ENCODE measurements around the gene EVA1A. TPM values are rescaled to one million over a fixed set of nuclear protein-coding genes. Genes with fewer than 3 reads are reported as not detected.

Gene EVA1A
- total RNA-seq, 2 donors from 2014 or later: 1.2 to 1.8 TPM

- H3K27ac Mint-ChIP-seq: no peak overlapping the region
- peaks cover 7% of the 10 kb centered on the region for H3K4me1 Mint-ChIP-seq
- DNase-seq: no peak
- Histone ChIP-seq H3K36me3 (ENCODE audit: control insufficient read depth, insufficient read depth, low read length) (no peaks in the 10 kb centered on the region), H3K4me1 (ENCODE audit: control insufficient read depth, insufficient read depth, low read length) (no peaks in the 10 kb centered on the region), H3K27ac (ENCODE audit: low read depth, low read length) (no peak overlapping the region), H3K9ac (ENCODE audit: extremely low read depth, low read length, poor library complexity, severe bottlenecking) (no peak overlapping the region), H3K4me3 (ENCODE audit: low read length) (no peak overlapping the region), H3K9me3 (ENCODE audit: control insufficient read depth, low read length) (no peaks in the 10 kb centered on the region), H3K27me3 (ENCODE audit: control insufficient read depth, insufficient read depth, low read length, poor library complexity, severe bottlenecking) (no peaks in the 10 kb centered on the region)
- H3K9me3 Mint-ChIP-seq: no peaks in the 10 kb centered on the region
- H3K36me3 Mint-ChIP-seq (ENCODE audit: low read depth): no peaks in the 10 kb centered on the region
- TF ChIP-seq, protein P1, sequence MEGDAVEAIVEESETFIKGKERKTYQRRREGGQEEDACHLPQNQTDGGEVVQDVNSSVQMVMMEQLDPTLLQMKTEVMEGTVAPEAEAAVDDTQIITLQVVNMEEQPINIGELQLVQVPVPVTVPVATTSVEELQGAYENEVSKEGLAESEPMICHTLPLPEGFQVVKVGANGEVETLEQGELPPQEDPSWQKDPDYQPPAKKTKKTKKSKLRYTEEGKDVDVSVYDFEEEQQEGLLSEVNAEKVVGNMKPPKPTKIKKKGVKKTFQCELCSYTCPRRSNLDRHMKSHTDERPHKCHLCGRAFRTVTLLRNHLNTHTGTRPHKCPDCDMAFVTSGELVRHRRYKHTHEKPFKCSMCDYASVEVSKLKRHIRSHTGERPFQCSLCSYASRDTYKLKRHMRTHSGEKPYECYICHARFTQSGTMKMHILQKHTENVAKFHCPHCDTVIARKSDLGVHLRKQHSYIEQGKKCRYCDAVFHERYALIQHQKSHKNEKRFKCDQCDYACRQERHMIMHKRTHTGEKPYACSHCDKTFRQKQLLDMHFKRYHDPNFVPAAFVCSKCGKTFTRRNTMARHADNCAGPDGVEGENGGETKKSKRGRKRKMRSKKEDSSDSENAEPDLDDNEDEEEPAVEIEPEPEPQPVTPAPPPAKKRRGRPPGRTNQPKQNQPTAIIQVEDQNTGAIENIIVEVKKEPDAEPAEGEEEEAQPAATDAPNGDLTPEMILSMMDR (conservative IDR thresholded peaks at IDR 0.05): no peak
- H3K4me3 Mint-ChIP-seq: no peak overlapping the region
- H3K27me3 Mint-ChIP-seq (ENCODE audit: insufficient read depth): peaks cover 9% of the 10 kb centered on the region
Measured at GRCh38 chr2:75519843-75520242, 40.9 kb downstream of the EVA1A start.

DNA sequence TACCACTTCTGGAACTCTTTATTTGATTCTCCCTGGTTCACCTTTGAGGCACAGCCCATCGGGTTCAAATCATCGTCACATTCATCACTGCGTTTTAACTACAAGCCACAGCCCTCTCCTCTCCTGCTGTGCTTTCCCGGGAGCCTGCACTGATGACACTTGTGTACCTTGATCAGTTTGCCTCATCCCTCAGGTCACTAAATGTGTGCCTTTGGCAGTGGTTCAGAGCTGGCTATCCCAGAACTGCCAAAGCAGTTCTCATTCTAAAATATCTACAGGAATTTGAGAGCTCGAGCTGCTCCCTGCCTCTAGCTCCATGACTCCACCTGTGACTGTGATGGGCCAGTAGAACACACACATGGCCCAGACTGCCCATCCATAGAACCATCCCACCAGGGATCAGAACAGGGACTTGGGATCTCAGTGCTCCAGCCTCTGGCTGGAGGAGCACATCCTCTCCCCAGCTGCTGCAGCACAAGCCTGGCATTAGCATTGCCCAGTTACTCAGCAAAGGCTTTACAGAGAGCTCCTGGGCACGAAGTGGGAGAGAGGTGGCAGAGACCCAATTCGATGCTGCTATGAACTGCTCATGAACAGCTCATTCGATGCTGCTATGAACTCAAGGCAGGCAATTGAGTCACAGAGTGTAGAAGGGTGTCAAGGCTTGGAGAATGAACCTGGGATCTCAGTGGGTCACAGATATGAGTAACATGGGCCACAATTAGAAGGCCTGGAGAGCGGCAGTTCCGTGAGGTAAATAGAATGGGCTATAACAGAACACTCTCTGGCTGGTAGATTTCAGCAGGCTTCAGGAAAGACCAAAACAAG, 41.9 kb downstream of the EVA1A start:
- no peaks in the 10 kb centered on the region for H3K36me3 Mint-ChIP-seq (ENCODE audit: low read depth)
- Histone ChIP-seq H3K4me3 (ENCODE audit: low read length) (no peak overlapping the region), H3K27ac (ENCODE audit: low read depth, low read length) (no peak overlapping the region), H3K9me3 (ENCODE audit: control insufficient read depth, low read length) (no peaks in the 10 kb centered on the region), H3K27me3 (ENCODE audit: control insufficient read depth, insufficient read depth, low read length, poor library complexity, severe bottlenecking) (no peaks in the 10 kb centered on the region), H3K4me1 (ENCODE audit: control insufficient read depth, insufficient read depth, low read length) (no peaks in the 10 kb centered on the region), H3K36me3 (ENCODE audit: control insufficient read depth, insufficient read depth, low read length) (no peaks in the 10 kb centered on the region), H3K9ac (ENCODE audit: extremely low read depth, low read length, poor library complexity, severe bottlenecking) (no peak overlapping the region)
- no peak overlapping the region for H3K27ac Mint-ChIP-seq
- H3K4me3 Mint-ChIP-seq: no peak overlapping the region
- H3K27me3 Mint-ChIP-seq (ENCODE audit: insufficient read depth): peaks cover 9% of the 10 kb centered on the region
- no peaks in the 10 kb centered on the region for H3K9me3 Mint-ChIP-seq
- 91 to 96% methylated on average over 9 to 10 of the region's 10 CpGs for WGBS, 2 experiments (ENCODE audit: insufficient coverage in 1 of 2, insufficient read length in 1 of 2)
- no peak for DNase-seq
- peaks cover 5% of the 10 kb centered on the region for H3K4me1 Mint-ChIP-seq
- TF ChIP-seq, protein P1 (conservative IDR thresholded peaks at IDR 0.05): no peak

DNA sequence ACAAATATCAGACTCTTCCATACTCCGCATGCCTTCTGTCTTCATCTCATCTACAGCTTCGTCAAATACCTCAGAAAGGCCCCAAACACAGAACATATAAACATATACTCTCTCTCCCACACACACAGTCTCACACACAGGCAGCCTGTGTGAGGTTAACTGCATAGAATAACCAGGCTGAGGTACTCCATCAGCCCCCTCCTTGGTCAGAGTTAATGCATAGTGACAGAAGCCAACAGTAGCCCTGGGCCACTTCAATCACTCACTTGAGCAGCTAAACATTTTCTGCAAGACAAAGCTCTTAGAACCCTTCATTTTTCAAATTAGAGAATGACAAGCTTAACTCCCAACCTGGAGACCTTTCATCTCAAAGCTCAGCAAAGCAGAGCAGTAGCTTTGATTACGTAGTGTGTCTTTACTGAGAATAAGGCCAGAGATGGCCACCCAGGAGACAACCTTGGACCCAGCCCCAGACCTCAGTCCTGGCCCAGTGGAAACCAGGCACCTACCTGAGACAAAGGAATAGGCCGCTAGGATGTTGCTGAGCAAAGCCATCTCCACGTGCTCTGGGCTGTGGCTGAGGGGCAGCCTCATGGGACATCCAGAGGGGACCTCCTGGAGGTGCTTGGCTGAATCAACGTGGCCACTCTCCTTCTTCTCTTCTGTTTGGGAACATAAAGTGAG, 43.0 kb downstream of the EVA1A start:
- Mint-ChIP-seq H3K4me1 (no peaks in the 10 kb centered on the region), H3K9me3 (peaks cover 7% of the 10 kb centered on the region), H3K36me3 (ENCODE audit: low read depth) (peaks cover under 1% of the 10 kb centered on the region), H3K27me3 (ENCODE audit: insufficient read depth) (peaks cover 9% of the 10 kb centered on the region), H3K4me3 (no peak overlapping the region), H3K27ac (no peak overlapping the region)
- no peaks in the 10 kb centered on the region for H3K27me3 ChIP-seq (ENCODE audit: control insufficient read depth, insufficient read depth, low read length, poor library complexity, severe bottlenecking)
- no peaks in the 10 kb centered on the region for H3K36me3 ChIP-seq (ENCODE audit: control insufficient read depth, insufficient read depth, low read length)
- TF ChIP-seq, protein P1 (conservative IDR thresholded peaks at IDR 0.05): no peak
- WGBS, 2 experiments (ENCODE audit: insufficient coverage in 1 of 2, insufficient read length in 1 of 2): 83 to 92% methylated on average over 4 to 6 of the region's 6 CpGs
- no peak overlapping the region for H3K4me3 ChIP-seq (ENCODE audit: low read length)
- H3K4me1 ChIP-seq (ENCODE audit: control insufficient read depth, insufficient read depth, low read length): no peaks in the 10 kb centered on the region
- no peak overlapping the region for H3K9ac ChIP-seq (ENCODE audit: extremely low read depth, low read length, poor library complexity, severe bottlenecking)
- peaks cover 6% of the 10 kb centered on the region for H3K9me3 ChIP-seq (ENCODE audit: control insufficient read depth, low read length)
- no peak for DNase-seq
- no peak overlapping the region for H3K27ac ChIP-seq (ENCODE audit: low read depth, low read length)
